Measurements from ENCODE around the gene DCANP1. TPM values are rescaled to one million over a fixed set of nuclear protein-coding genes. Genes with fewer than 3 reads are reported as not detected.

The DCANP1 gene
- total and polyA plus RNA-seq, 9 of the 15 experiments (the other 6 are each of a cell fraction or from before 2014, with no cell fraction given): not detected

- TF ChIP-seq SNRNP70 (optimal IDR thresholded peaks at IDR 0.05; ENCODE audit: low read depth, low read length) (no peak), CHD1 (IDR thresholded peaks at IDR 0.05; ENCODE audit: low read length) (no peak)
Measured at GRCh38 chr5:135446615-135447014, 533 bp downstream of the DCANP1 start (continued).

GRCh38 chr5:135446206-135446605, 942 bp downstream of the DCANP1 start:
- H3K9me1 ChIP-seq (ENCODE audit: control insufficient read depth, insufficient read depth, low read length): no peaks in the 10 kb centered on the region
- WGBS (ENCODE audit: insufficient coverage, low coverage, missing lambda C conversion rate): 51% methylated on average over 9 of the region's 9 CpGs
- H3K9me3 ChIP-seq (replicated peaks; ENCODE audit: control insufficient read depth, insufficient read depth, low read depth, low read length): no peaks in the 10 kb centered on the region
- TF ChIP-seq E2F6 (IDR thresholded peaks at IDR 0.05; ENCODE audit: borderline replicate concordance in 1 of 2, extremely low read depth in 1 of 2, insufficient read depth in 1 of 2, insufficient read length in 1 of 2, low read depth in 1 of 2, low read length in 1 of 2, poor library complexity in 1 of 2, severe bottlenecking in 1 of 2) (peak in 1 of 2 experiments; percentile 18), FOXJ3 (CRISPR knock-in tag; IDR thresholded peaks at IDR 0.05) (no peak)
- peaks cover 0 to 12% of the 10 kb centered on the region in 2 experiments; a peak in 2 of 5 replicates for H3K4me1 ChIP-seq (replicated peaks in 1 of 2; ENCODE audit: control insufficient read depth in 2 of 2, insufficient read depth in 2 of 2, low read length in 2 of 2)
- DNase-seq (ENCODE audit: extremely low read depth in 1 of 4, low spot score in 3 of 4): no peak
- no peaks in the 10 kb centered on the region for H3K79me2 ChIP-seq (ENCODE audit: control insufficient read depth, insufficient read depth, low read length)
- in situ Hi-C loops (cut with MboI): no loop called here
- H3K4me2 ChIP-seq (ENCODE audit: insufficient read depth, low read length): no peak overlapping the region
- ATAC-seq: no peak
- no TSS peak for BruUV-seq (replicated peaks)
- no peak overlapping the region for H3K9ac ChIP-seq (ENCODE audit: insufficient read depth in 1 of 2, low read depth in 2 of 2, low read length in 2 of 2)
- ChIA-PET CTCF (ENCODE audit: low intra/inter-chr PET ratio) (no interaction called here), POLR2A (interaction anchor here (0.6 to 1.6 kb wide), 3 partner anchors 9 to 51 kb away, joined by 3 read pairs; no protein-coding TSS in a partner anchor)
- no peak overlapping the region for H3K4me3 ChIP-seq
- no peaks in the 10 kb centered on the region for H3K36me3 ChIP-seq (ENCODE audit: control insufficient read depth, insufficient read depth, low read length)
- no peaks in the 10 kb centered on the region; the same call in 1 of the 2 replicates for H4K20me1 ChIP-seq (replicated peaks; ENCODE audit: control insufficient read depth, insufficient read depth, low read length)
- intact Hi-C loops (cut with micrococcal nuclease): no loop called here
- no peak overlapping the region for H3K27ac ChIP-seq (ENCODE audit: extremely low read depth, low read depth, low read length)
- no peaks in the 10 kb centered on the region; a peak in 1 of 5 replicates for H3K27me3 ChIP-seq (ENCODE audit: control insufficient read depth in 2 of 2, insufficient read depth in 2 of 2, low read length in 2 of 2)
- peak overlapping the region; percentile 46; the same call in 1 of the 2 replicates for H2AFZ ChIP-seq (ENCODE audit: low read depth, low read length)
- FAIRE-seq: no peak
